Neural cell (in vitro differentiated cells): ENCODE measurements around the gene KIF5B. TPM values are rescaled to one million over a fixed set of nuclear protein-coding genes. Genes with fewer than 3 reads are reported as not detected.

Experiments
- H2AFZ ChIP-seq: fragments of 200-600, 300-800 bp; sonication (generic), shearing (Covaris generic); 2 replicates; pipeline ENCODE4 v1.6.0; 2014; ENCODE audit warnings: low read depth, mild to moderate bottlenecking, antibody characterized with exemption, low read length, moderate library complexity
- H3F3A ChIP-seq: fragments of 200-600 bp; shearing (Covaris generic); 2 replicates; pipeline ENCODE4 v1.6.1; 2016; ENCODE audit warnings: mild to moderate bottlenecking, moderate library complexity, mixed read lengths, antibody characterized with exemption, low read length; ENCODE audit not compliant: insufficient read depth, poor library complexity, severe bottlenecking
- H3K27ac ChIP-seq: fragments of 200-600, 300-800 bp; sonication (generic), shearing (Covaris generic); 2 replicates; pipeline ENCODE4 v1.5.1; 2014; ENCODE audit warnings: mild to moderate bottlenecking, low read length, moderate library complexity
- H3K27me3 ChIP-seq: fragments of 300-800, 200-600 bp; sonication (generic), shearing (Covaris generic); 2 replicates; pipeline ENCODE4 v1.6.0; 2014; ENCODE audit warnings: mild to moderate bottlenecking, low read depth, low read length, moderate library complexity; ENCODE audit not compliant: insufficient read depth
- H3K36me3 ChIP-seq: fragments of 300-800, 200-600 bp; sonication (generic), shearing (Covaris generic); 2 replicates; pipeline ENCODE4 v1.5.1; 2014; ENCODE audit warnings: mild to moderate bottlenecking, antibody characterized with exemption, low read length, moderate library complexity; ENCODE audit not compliant: insufficient read depth
- H3K4me2 ChIP-seq: fragments of 300-800, 200-600 bp; sonication (generic), shearing (Covaris generic); 2 replicates; pipeline ENCODE4 v1.6.0; 2014; ENCODE audit warnings: mild to moderate bottlenecking, low read length
- H3K4me3 ChIP-seq: fragments of 300-800, 200-600 bp; sonication (generic), shearing (Covaris generic); 2 replicates; pipeline ENCODE4 v1.5.1; 2014; ENCODE audit warnings: mild to moderate bottlenecking, low read length, moderate library complexity
- H3K79me2 ChIP-seq: fragments of 200-600 bp; shearing (Covaris generic); replicated peaks from 2 replicates; pipeline ENCODE4 v1.6.0; 2014; ENCODE audit warnings: mild to moderate bottlenecking, low read length, moderate library complexity; ENCODE audit not compliant: insufficient read depth
- H3K9ac ChIP-seq: fragments of 300-800, 200-600 bp; sonication (generic), shearing (Covaris generic); 2 replicates; pipeline ENCODE4 v1.6.1; 2016; ENCODE audit warnings: mild to moderate bottlenecking, low read length, mixed read lengths
- H3K9me2 ChIP-seq: fragments of 200-600 bp; shearing (Covaris generic); 2 replicates; pipeline ENCODE4 v1.6.1; 2016; ENCODE audit warnings: mild to moderate bottlenecking, low read length, mixed read lengths; ENCODE audit not compliant: insufficient read depth
- H3K9me3 ChIP-seq: fragments of 200-600, 300-800 bp; sonication (generic), shearing (Covaris generic); 2 replicates; pipeline ENCODE4 v1.6.1; 2016; ENCODE audit warnings: mild to moderate bottlenecking, mixed run types, low read length, moderate library complexity, mixed read lengths
- H4K20me1 ChIP-seq: fragments of 200-600 bp; shearing (Covaris generic); 2 replicates; pipeline ENCODE4 v1.6.1; 2016; ENCODE audit warnings: mild to moderate bottlenecking, mixed run types; ENCODE audit not compliant: insufficient read depth
- EP300 ChIP-seq: fragments of 450-650 bp; conservative IDR thresholded peaks from 2 replicates; pipeline ENCODE4 v1.6.1; 2014; ENCODE audit warnings: antibody characterized with exemption, mild to moderate bottlenecking, moderate library complexity; ENCODE audit not compliant: poor library complexity, severe bottlenecking
- EZH2 ChIP-seq: fragments of 200-600, 300-800 bp; shearing (Covaris generic), sonication (generic); IDR thresholded peaks from 2 replicates; pipeline ENCODE4 v1.6.1; 2014; ENCODE audit warnings: antibody characterized with exemption, low read length, borderline replicate concordance, mild to moderate bottlenecking; ENCODE audit not compliant: insufficient read depth, poor library complexity, severe bottlenecking
- MXI1 ChIP-seq: fragments of 450-650 bp; conservative IDR thresholded peaks from 2 replicates; pipeline ENCODE4 v1.6.1; 2014; ENCODE audit warnings: antibody characterized with exemption, mild to moderate bottlenecking; ENCODE audit not compliant: poor library complexity, severe bottlenecking
- POLR2AphosphoS5 ChIP-seq: IDR thresholded peaks from 2 replicates; pipeline ENCODE4 v1.6.1; 2012
- RAD21 ChIP-seq: fragments of 450-650 bp; conservative IDR thresholded peaks from 2 replicates; pipeline ENCODE4 v1.6.1; 2014; ENCODE audit warnings: antibody characterized with exemption, mild to moderate bottlenecking, moderate library complexity
- SMC3 ChIP-seq: fragments of 450-650 bp; conservative IDR thresholded peaks from 2 replicates; pipeline ENCODE4 v1.6.1; 2014; ENCODE audit warnings: antibody characterized with exemption, mild to moderate bottlenecking, moderate library complexity; ENCODE audit not compliant: poor library complexity
- TAF1 ChIP-seq: IDR thresholded peaks from 2 replicates; pipeline ENCODE4 v1.6.1; 2012; ENCODE audit warnings: low read depth
- polyA plus RNA-seq: library from polyadenylated mRNA; depleted of rRNA; stranded (reverse); fragments of >200 nt; gene quantifications from 2 replicates; pipeline ENCODE4 v1.2.3, GENCODE V29; 2014
- TF ChIP-seq, protein P1 (sequence below): fragments of 450-650 bp; IDR thresholded peaks from 2 replicates; pipeline ENCODE4 v1.5.1; 2014; ENCODE audit warnings: antibody characterized with exemption, mild to moderate bottlenecking, moderate library complexity; ENCODE audit not compliant: poor library complexity, severe bottlenecking
- TF ChIP-seq, protein P2 (sequence below): IDR thresholded peaks from 2 replicates; pipeline ENCODE4 v1.6.1; 2012; ENCODE audit warnings: borderline replicate concordance

Gene KIF5B
- polyA plus RNA-seq, 1 donor from 2014 or later, result 96.3 TPM

DNA sequence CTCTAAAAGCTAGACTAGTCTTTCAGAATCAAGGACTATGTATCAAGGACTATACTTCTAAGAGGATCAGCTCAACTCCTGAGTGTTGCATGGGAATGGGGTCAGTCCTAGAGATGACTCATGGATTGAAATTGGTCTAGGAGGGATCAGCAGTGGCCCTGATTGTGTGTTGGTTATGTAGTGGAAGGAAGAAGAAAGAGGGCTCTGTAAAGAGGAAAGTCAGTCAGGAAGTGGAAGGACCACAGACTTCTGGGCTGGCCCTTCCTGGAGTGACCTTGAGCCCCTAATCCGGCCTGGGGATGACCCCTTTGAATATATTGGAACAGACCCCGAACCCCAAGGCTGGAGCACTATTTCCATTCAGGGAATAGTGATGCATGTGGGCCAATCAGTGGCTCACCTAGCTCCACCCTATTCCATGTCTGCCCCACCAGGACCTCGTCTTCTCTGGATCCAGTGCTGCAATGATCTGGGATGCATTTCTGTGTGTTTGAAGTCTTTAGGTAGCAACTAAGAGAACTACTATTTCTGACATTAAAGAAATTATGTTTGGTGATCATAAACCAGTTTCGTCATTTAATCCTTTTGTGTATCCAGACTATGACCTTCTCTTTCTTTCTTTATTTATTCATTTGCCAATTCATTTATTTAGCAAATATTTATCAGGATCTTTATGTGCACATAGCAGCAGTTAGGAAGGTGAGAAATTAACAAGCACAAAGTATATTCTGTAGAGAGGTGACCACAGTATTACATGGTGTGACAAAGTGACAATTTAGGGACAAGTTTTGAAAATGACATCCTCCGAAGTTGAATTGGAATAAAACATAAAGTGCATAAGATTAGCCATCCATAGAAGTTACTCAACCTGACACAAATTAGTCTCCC, 48.6 kb upstream of the KIF5B start:
- H3K36me3 ChIP-seq, result no peaks in the 10 kb centered on the region
- no peak overlapping the region for H3K4me2 ChIP-seq
- no peaks in the 10 kb centered on the region for H3K79me2 ChIP-seq
- H3F3A ChIP-seq, result no peaks in the 10 kb centered on the region
- no peak overlapping the region for H3K4me3 ChIP-seq
- no peaks in the 10 kb centered on the region for H4K20me1 ChIP-seq
- no peak overlapping the region for H2AFZ ChIP-seq
- no peaks in the 10 kb centered on the region for H3K27me3 ChIP-seq
- H3K27ac ChIP-seq, result no peak overlapping the region
- no peak overlapping the region for H3K9ac ChIP-seq
- H3K9me2 ChIP-seq, result no peaks in the 10 kb centered on the region
- H3K9me3 ChIP-seq, result no peaks in the 10 kb centered on the region
- TF ChIP-seq, protein P1, sequence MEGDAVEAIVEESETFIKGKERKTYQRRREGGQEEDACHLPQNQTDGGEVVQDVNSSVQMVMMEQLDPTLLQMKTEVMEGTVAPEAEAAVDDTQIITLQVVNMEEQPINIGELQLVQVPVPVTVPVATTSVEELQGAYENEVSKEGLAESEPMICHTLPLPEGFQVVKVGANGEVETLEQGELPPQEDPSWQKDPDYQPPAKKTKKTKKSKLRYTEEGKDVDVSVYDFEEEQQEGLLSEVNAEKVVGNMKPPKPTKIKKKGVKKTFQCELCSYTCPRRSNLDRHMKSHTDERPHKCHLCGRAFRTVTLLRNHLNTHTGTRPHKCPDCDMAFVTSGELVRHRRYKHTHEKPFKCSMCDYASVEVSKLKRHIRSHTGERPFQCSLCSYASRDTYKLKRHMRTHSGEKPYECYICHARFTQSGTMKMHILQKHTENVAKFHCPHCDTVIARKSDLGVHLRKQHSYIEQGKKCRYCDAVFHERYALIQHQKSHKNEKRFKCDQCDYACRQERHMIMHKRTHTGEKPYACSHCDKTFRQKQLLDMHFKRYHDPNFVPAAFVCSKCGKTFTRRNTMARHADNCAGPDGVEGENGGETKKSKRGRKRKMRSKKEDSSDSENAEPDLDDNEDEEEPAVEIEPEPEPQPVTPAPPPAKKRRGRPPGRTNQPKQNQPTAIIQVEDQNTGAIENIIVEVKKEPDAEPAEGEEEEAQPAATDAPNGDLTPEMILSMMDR, result no peak
- TF ChIP-seq, protein P2, sequence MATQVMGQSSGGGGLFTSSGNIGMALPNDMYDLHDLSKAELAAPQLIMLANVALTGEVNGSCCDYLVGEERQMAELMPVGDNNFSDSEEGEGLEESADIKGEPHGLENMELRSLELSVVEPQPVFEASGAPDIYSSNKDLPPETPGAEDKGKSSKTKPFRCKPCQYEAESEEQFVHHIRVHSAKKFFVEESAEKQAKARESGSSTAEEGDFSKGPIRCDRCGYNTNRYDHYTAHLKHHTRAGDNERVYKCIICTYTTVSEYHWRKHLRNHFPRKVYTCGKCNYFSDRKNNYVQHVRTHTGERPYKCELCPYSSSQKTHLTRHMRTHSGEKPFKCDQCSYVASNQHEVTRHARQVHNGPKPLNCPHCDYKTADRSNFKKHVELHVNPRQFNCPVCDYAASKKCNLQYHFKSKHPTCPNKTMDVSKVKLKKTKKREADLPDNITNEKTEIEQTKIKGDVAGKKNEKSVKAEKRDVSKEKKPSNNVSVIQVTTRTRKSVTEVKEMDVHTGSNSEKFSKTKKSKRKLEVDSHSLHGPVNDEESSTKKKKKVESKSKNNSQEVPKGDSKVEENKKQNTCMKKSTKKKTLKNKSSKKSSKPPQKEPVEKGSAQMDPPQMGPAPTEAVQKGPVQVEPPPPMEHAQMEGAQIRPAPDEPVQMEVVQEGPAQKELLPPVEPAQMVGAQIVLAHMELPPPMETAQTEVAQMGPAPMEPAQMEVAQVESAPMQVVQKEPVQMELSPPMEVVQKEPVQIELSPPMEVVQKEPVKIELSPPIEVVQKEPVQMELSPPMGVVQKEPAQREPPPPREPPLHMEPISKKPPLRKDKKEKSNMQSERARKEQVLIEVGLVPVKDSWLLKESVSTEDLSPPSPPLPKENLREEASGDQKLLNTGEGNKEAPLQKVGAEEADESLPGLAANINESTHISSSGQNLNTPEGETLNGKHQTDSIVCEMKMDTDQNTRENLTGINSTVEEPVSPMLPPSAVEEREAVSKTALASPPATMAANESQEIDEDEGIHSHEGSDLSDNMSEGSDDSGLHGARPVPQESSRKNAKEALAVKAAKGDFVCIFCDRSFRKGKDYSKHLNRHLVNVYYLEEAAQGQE, result no peak
- TF ChIP-seq EZH2, result no peak
- TF ChIP-seq SMC3, result no peak

DNA sequence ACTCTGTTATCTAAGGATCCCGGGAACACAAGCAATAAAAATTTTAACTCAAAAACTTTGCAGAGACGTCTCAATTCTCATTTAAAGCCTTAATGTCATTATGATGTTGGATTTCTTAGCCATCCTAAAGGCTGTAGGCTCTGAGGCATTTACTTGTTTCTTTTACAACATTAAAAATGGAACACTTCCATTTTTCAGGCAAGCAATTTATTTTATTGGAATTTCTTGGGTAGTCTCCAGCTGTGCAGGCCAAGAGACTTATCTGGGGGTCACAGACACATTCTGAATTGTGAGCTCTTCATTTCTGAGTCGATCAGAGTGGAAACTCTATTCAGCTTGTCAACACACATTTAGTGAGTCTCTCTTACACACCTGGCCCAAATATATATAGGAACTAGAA, 48.0 kb upstream of the KIF5B start:
- H3K9me3 ChIP-seq, result no peaks in the 10 kb centered on the region
- H3F3A ChIP-seq, result no peaks in the 10 kb centered on the region
- no peak overlapping the region for H3K4me3 ChIP-seq
- H3K36me3 ChIP-seq, result no peaks in the 10 kb centered on the region
- no peak overlapping the region for H2AFZ ChIP-seq
- TF ChIP-seq MXI1 (no peak), TAF1 (no peak), RAD21 (no peak), SMC3 (no peak), POLR2AphosphoS5 (no peak), EZH2 (no peak), EP300 (no peak)
- TF ChIP-seq, protein P2, result no peak
- TF ChIP-seq, protein P1, result no peak
- H3K79me2 ChIP-seq, result no peaks in the 10 kb centered on the region
- H3K9me2 ChIP-seq, result no peaks in the 10 kb centered on the region
- H3K4me2 ChIP-seq, result no peak overlapping the region
- no peak overlapping the region for H3K9ac ChIP-seq
- no peaks in the 10 kb centered on the region for H3K27me3 ChIP-seq
- H3K27ac ChIP-seq, result no peak overlapping the region
- H4K20me1 ChIP-seq, result no peaks in the 10 kb centered on the region
